Ishikawa (cell line): ENCODE measurements around the gene HRH4.

Source experiments
- CEBPB ChIP-seq: IDR thresholded peaks from 2 replicates; pipeline ENCODE4 v1.6.1; 2012
- CREB1 ChIP-seq: IDR thresholded peaks from 2 replicates; pipeline ENCODE4 v1.6.1; 2012; ENCODE audit warnings: low read depth
- EGR1 ChIP-seq: IDR thresholded peaks from 2 replicates; pipeline ENCODE4 v1.6.1; 2012
- EP300 ChIP-seq: IDR thresholded peaks from 2 replicates; pipeline ENCODE4 v1.6.1; 2012; ENCODE audit warnings: borderline replicate concordance
- FOXM1 ChIP-seq: IDR thresholded peaks from 2 replicates; pipeline ENCODE4 v1.6.1; 2012; ENCODE audit warnings: low read depth, borderline replicate concordance
- MAX ChIP-seq: IDR thresholded peaks from 2 replicates; pipeline ENCODE4 v1.6.1; 2012
- NFIC ChIP-seq: IDR thresholded peaks from 2 replicates; pipeline ENCODE4 v1.6.1; 2012
- RAD21 ChIP-seq: IDR thresholded peaks from 2 replicates; pipeline ENCODE4 v1.6.1; 2012; ENCODE audit warnings: low read depth
- REST ChIP-seq: IDR thresholded peaks from 2 replicates; pipeline ENCODE4 v1.6.1; 2012; ENCODE audit warnings: low read depth, mild to moderate bottlenecking
- TAF1 ChIP-seq: IDR thresholded peaks from 2 replicates; pipeline ENCODE4 v1.6.1; 2012; ENCODE audit warnings: low read depth, mild to moderate bottlenecking
- TCF12 ChIP-seq: IDR thresholded peaks from 2 replicates; pipeline ENCODE4 v1.6.1; 2012; ENCODE audit warnings: low read depth
- TEAD4 ChIP-seq: IDR thresholded peaks from 2 replicates; pipeline ENCODE4 v1.6.1; 2012
- USF1 ChIP-seq: IDR thresholded peaks from 2 replicates; pipeline ENCODE4 v1.6.1; 2012
- YY1 ChIP-seq: IDR thresholded peaks from 2 replicates; pipeline ENCODE4 v1.6.1; 2012; ENCODE audit warnings: low read depth
- ZBTB7A ChIP-seq: IDR thresholded peaks from 2 replicates; pipeline ENCODE4 v1.6.1; 2012; ENCODE audit warnings: low read depth

Gene HRH4

GRCh38 chr18:24459772-24460171 is 665 bp upstream of the HRH4 start:
- no peak for TF ChIP-seq USF1
- TF ChIP-seq FOXM1, result no peak
- TF ChIP-seq REST, result no peak
- no peak for TF ChIP-seq TCF12

GRCh38 chr18:24461996-24462395 is 1.6 kb downstream of the HRH4 start:
- no peak for TF ChIP-seq RAD21
- TF ChIP-seq ZBTB7A, result no peak
- TF ChIP-seq FOXM1, result no peak
- TF ChIP-seq CEBPB, result no peak

- TF ChIP-seq CREB1 (no peak), REST (no peak), CEBPB (no peak), TCF12 (no peak), ZBTB7A (no peak), YY1 (no peak), TAF1 (no peak), TEAD4 (no peak), EGR1 (no peak), NFIC (no peak), RAD21 (no peak), USF1 (no peak), EP300 (no peak), MAX (no peak), FOXM1 (no peak)
Observed at GRCh38 chr18:24462838-24463775, 2.7 kb downstream of the HRH4 start.

GRCh38 chr18:24465486-24465885 is 5.0 kb downstream of the HRH4 start:
- TF ChIP-seq EGR1, result no peak
- no peak for TF ChIP-seq RAD21
- no peak for TF ChIP-seq MAX
- TF ChIP-seq ZBTB7A, result no peak
- TF ChIP-seq TAF1, result no peak
- TF ChIP-seq TCF12, result no peak
- no peak for TF ChIP-seq CREB1
- no peak for TF ChIP-seq CEBPB
- TF ChIP-seq USF1, result no peak
- no peak for TF ChIP-seq REST
- TF ChIP-seq NFIC, result no peak
- TF ChIP-seq TEAD4, result no peak
- TF ChIP-seq FOXM1, result no peak
- TF ChIP-seq EP300, result no peak
